ENCODE data around the gene RAB6B.

Gene RAB6B

GRCh38 chr3:133834621-133835417 is 60.9 kb downstream of the RAB6B start:
- H3K4me3 ChIP-seq = no peak overlapping the region
- peak; percentile 28 for DNase-seq (ENCODE audit: low spot score)

DNA sequence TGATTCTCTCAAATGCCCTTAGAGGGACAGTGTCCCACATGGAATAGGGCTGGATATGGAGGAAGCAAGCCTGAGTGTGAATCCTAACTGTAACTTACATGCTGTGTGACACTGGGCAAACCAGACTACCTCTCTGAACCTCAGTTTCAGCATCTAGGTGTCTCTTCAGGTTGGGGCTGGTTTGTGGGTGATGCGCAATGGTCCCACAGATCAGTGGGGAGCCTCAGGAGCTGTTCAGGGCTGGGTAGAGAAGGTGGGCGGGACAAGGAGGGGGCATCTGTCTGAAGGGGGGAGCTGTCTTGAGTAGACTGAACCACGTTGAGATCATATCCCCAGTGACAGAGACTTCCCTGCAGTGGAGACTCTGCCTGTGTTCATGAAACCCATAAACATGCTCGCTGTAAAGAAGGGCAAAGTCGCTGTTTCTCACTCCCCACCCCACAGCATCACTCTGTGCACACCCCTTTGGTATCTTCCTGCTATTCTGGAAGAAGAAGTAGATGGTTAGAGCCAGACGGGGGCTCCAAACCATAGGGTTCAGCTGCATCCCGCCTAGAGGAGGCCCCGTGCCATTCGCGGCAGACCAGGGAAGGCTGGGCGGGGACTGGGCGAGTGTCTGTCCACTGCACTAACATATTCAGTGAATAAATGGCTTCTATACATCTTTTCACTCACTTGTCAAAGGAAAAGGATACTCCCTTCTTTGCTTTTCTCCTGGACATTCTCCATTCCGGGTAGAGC is 61.6 kb downstream of the RAB6B start:
- H3K4me3 ChIP-seq = no peak overlapping the region
- DNase-seq (ENCODE audit: low spot score) = no peak
- no peak for TF ChIP-seq CTCF (IDR thresholded peaks at IDR 0.05)

More at GRCh38 chr3:133834621-133835417, 60.9 kb downstream of the RAB6B start:
- no peak for TF ChIP-seq CTCF (IDR thresholded peaks at IDR 0.05)
- no peak overlapping the region for H3K27ac ChIP-seq

GRCh38 chr3:133833267-133833666 is 62.4 kb downstream of the RAB6B start:
- TF ChIP-seq CTCF (IDR thresholded peaks at IDR 0.05) = no peak
- DNase-seq (ENCODE audit: low spot score) = no peak
- Histone ChIP-seq H3K27ac (no peak overlapping the region), H3K4me3 (no peak overlapping the region)

More for the DNA sequence above, 61.6 kb downstream of the RAB6B start:
- no peak overlapping the region for H3K27ac ChIP-seq

GRCh38 chr3:133832802-133833144 is 62.9 kb downstream of the RAB6B start:
- no peak for DNase-seq (ENCODE audit: low spot score)
- Histone ChIP-seq H3K27ac (no peak overlapping the region), H3K4me3 (no peak overlapping the region)
- no peak for TF ChIP-seq CTCF (IDR thresholded peaks at IDR 0.05)

DNA sequence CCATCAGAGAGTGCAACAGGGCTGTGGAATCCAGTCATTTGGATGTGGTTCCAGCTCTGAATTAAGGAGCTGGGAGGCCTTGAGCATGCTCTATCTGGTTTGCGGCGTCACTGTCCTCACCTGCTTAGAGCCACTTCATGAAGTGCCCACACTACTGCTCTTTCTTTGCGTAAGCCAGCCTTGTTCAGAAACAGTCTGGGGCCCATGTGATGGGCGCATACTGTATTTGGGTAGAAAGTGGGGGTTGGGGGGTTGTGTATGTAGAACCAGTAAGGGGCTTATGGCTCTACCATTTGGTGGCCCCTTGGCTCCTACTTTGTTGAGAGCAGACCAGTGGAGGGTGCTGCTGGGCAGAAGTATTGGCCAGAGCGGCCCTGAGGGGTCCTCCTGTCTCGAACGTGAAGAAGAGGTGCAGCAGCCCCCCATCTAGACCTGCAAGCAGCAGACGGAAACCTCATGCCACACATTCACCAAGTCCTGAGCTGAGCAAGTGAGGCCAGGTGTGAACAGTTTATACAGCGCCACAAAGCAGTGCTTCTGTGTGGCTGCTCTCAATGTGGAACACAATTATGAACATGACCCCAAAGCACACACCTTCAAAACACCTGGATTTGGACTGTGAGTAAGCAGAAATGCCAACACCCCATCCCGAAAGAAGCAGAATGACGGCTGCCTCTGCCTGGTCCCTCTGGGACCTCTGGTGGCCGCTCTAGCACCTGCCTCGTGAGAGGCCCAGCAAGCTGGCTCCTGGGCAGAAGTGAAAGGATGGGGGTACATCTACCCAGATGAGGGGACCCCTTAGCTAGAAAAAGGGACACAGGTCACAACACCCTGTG is 63.5 kb downstream of the RAB6B start:
- H3K27ac ChIP-seq = no peak overlapping the region
- no peak overlapping the region for H3K4me3 ChIP-seq
- TF ChIP-seq CTCF (IDR thresholded peaks at IDR 0.05) = no peak
- no peak for DNase-seq (ENCODE audit: low spot score)

DNA sequence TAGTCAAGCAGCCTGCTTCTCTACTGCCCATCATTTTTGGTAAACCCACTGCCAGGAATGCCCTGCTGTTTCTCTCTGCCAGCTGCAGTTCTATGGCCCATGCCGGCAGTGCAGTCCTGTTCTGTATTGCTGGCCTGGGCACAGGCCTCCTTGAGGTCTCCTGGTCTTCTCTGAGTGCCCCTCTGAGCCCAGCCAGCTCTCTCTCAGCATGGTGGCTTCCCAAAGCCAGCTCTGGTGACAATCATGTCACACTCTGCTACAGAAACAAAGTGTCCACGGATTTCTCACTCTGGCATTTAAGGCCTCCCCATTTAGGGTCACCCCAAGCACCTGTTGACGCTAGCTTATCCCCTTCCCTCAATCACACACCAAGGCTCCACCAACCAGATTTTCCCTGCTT is 65.6 kb downstream of the RAB6B start:
- no peak for TF ChIP-seq CTCF (IDR thresholded peaks at IDR 0.05)
- no peak for DNase-seq (ENCODE audit: low spot score)
- Histone ChIP-seq H3K27ac (no peak overlapping the region), H3K4me3 (no peak overlapping the region)

Measured in coronary artery (tissue), 2 donors.